Fibroblast of lung (primary cell): ENCODE results near the gene KCNK10.

Experiments used
- EZH2 ChIP-seq: IDR thresholded peaks from 2 replicates; pipeline ENCODE4 v1.5.1; 2012; ENCODE audit warnings: low read length, control low read depth, mild to moderate bottlenecking; ENCODE audit errors: missing control alignments
- TF ChIP-seq, protein P1 (sequence below), 2 donors: IDR thresholded peaks in 1 of 2; conservative IDR thresholded peaks in 1 of 2; 1 replicate in 1 of 2; 2 replicates in 1 of 2; pipeline ENCODE4 v1.5.1; 2011 to 2012; ENCODE audit warnings: low read length in 2 of 2, control low read depth in 1 of 2, inconsistent platforms in 1 of 2, low read depth in 1 of 2, mild to moderate bottlenecking in 1 of 2

- TF ChIP-seq, protein P1, sequence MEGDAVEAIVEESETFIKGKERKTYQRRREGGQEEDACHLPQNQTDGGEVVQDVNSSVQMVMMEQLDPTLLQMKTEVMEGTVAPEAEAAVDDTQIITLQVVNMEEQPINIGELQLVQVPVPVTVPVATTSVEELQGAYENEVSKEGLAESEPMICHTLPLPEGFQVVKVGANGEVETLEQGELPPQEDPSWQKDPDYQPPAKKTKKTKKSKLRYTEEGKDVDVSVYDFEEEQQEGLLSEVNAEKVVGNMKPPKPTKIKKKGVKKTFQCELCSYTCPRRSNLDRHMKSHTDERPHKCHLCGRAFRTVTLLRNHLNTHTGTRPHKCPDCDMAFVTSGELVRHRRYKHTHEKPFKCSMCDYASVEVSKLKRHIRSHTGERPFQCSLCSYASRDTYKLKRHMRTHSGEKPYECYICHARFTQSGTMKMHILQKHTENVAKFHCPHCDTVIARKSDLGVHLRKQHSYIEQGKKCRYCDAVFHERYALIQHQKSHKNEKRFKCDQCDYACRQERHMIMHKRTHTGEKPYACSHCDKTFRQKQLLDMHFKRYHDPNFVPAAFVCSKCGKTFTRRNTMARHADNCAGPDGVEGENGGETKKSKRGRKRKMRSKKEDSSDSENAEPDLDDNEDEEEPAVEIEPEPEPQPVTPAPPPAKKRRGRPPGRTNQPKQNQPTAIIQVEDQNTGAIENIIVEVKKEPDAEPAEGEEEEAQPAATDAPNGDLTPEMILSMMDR (conservative IDR thresholded peaks at IDR 0.05 in 1 of 2, IDR thresholded peaks at IDR 0.05 in 1 of 2; ENCODE audit: low read depth in 1 of 2, low read length in 2 of 2), result no peak
- no peak for TF ChIP-seq EZH2
Measured at GRCh38 chr14:88204221-88204620, 118.8 kb downstream of the KCNK10 start.
